COLO829 (cell line): ENCODE data around the gene RPL9.
"Not testable (repeated sequence)": the region's sequence is repeated elsewhere in the genome, so short reads cannot be mapped to it uniquely, and the experiment has no call there.

Source experiments
- DNase-seq: peaks from one replicate; pipeline ENCODE4 v3.0.0; 2012; ENCODE audit warnings: low spot score

The RPL9 gene

DNA sequence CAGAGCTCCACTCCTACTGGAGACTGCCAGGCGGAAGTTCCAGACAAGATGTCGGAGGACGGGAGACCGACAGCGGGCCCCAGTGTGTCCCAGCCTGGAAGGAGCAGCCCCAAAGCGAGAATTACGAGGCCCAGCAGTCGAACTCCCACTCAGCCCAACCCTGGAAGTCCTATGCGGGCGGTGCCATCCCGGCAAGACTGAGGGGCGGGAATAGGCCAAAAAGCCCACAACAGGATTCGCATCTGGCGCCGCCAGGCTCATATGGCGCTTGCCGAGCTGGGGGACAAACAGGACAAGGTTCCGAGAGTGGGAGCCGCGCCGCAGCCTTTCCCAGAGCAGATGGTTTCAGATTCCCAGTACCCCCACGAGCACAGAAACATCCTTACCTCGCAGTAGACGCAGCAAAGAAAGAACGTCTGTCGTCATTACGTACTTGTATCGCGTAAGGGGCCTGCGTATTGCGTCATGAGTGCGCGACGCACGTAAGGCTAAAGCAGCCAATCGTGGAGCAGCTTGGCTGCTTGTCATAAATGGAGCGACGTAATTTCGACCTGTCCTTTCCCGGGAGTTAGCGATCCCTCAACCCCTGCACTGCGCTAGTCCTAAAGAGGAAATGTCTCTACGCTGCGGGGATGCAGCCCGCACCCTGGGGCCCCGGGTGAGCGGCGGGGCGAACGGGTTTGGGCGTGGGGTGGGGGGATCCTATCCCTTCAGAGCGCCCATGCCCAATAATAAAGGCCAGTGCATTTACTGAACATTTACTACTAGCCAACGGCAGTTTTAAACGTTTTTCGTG is at the start of gene RPL9, which contains the start of gene LIAS:
RPL9 (minus strand) TSS at position 418 of the 796 bp plus-strand sequence. CDS start 483 bp downstream, outside the sequence.
LIAS (plus strand) TSS at position 552 of the 796 bp plus-strand sequence; CDS start at position 614, 62 bp downstream.
- DNase-seq: peak; percentile 98

DNA sequence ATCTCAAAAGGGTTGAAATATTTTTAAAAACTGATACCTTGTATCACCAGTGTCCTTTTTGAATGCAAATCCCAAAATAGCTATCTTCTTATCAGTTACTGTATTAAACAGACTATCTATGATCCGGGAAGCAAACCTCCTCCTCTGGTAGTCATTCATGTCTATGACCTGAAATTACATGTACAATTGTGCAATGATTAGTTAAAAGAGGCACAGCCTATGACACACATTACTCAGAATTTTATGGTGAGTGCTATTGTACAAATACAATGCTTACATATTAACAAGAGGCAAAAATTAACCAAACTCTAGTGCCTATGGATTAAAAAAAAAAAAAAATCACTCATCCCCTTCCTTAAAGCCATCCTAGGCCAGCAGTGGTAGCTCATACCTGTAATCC is 46.9 kb upstream of the RPL9 start:
- DNase-seq: no peak

DNA sequence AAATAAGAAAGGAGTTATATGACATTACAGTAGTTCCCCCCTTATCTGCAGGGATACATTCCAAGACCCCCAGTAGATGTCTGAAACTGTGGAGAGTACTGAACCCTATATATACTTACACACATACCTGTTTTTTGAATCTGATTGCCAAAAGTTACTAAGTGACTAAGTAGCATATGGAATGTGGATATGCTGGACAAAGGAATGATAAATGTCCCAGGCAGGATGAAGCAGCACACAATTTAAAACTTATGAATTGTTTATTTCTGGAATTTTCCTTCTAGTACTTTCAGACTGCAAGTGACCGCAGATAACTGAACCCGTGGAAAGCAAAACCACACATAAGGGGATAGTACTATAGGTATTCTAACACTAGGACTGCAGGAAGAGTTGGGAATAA is 45.8 kb upstream of the RPL9 start:
- DNase-seq: no peak

DNA sequence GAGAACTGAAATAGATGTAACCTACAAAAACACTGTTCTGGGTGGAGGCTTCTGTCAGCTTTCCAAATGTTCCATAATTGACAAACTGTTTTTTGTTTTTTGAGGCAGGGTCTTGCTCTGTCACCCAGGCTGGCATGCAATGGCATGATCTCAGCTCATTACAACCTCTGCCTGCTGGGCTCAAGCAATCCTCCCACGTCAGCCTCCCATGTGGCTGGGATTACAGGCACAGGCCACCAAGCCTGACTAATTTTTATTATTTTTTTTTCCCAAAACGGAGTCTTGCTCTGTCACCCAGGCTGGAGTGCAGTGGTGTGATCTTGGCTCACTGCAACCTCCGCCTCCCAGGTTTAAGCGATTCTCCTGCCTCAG is 43.9 kb upstream of the RPL9 start:
- DNase-seq: not testable (repeated sequence)

DNA sequence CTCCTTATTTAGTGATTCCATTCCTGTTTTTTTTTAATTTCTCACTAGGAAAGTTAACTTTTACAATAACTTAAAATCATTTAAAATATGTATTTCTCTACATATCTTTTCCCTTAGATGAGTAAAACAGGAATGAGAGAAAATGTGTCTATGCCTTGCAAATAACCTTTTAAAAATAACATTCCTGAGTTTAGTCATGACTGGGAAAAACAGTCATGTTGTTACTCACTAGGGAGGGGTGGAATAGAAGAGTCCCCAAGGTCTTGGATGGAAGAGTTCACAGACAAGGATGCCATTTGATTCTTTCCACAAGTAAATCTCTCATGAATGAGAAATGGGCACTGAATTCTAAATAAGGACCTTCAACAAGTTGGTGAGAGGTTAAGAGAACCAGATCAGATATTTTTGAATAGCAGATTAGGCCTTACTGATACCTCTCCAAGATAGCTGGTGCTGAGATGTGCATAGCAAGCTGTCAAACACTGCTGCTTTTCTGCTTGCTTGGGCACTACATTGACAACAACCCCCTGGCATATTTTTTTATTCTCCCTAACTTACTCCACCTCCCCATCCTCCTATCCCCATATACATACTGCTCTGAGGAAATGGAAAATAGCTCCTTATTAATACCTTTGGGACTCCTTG is 43.4 kb upstream of the RPL9 start:
- DNase-seq: no peak

DNA sequence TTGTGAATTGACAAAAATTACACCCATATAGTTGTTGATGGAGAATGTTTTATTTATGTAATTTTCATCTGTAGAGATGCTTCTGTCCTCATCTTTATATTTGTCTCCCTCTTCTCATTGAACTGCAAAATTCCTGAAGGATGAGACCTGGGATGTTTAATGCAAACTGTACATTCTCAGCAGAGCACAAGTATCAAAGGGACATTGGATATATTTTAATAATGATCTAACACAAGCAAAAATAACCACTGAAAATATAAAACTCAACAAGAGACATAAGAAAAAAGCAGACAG is 40.0 kb upstream of the RPL9 start:
- DNase-seq: no peak

DNA sequence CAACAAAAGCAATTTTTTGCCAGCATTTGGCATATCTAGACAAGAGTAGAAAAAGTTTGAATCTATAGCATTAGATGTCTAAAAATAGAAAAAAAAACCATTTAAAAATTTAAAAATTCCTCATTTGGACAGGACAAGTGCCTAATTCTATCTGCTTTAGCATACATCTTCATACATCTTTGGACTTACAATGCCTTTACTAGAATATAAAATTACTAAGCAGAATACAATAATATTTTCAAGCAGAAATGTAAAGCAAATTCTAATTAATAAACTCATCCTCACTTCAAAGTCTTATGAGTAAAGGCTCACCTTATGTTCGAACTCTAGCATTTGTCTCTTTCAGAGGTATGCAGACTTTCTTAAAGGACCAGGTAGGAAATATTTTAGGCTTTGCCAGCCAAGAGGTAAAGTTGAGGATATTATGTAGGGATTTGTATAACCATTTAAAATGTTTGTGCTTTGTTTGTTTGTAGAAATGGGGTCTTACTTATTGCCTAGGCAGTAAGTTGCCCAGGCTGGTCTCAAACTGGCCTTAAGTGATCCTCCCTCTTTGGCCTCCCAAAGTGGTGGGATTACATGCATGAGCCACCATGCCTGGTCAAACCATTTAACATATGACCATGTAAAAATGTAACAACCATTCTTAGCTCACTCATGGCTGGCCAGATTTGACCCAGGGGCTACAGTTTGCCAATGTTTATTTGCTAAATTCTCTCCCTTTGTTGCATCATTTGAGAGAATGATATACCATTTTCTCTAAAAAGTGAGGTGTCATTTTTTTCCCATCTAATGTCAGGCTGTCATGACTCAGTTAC is 39.4 kb upstream of the RPL9 start:
- no peak for DNase-seq

DNA sequence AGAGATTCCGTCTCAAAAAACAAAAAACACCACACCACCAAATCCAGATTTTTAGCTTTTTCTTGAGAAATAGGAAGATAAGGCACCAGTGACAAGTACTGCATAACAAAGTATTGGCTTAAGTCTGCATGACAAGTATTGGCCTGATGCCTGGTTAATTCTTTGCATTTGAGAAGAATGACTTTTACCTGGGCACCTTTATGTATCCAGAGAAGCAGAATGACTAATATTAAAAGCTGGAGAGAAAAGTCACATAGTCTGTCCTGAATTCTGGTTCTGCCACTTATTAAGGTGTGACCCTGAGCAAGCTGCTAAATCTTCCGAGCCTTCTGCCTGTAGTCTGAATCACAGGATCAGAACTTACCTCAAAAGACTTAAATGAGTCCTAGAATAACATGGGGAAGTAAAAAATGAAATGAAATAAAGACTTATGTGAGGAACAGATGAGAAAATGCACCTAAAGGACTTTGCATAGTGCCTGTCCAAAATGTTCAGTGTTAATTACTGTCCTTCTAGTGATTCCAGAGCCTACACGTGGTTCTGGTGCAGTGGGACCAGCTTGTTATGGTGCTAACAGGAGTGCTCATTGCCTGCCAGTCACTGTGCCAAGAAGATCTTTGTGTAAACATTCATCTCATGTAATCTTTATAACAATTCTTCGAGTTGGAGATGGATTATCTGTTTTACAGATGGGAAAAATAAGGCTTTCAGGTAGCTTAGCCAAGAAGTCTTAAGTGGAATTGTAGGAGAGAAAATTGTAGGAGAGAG is 36.9 kb upstream of the RPL9 start:
- no peak for DNase-seq

DNA sequence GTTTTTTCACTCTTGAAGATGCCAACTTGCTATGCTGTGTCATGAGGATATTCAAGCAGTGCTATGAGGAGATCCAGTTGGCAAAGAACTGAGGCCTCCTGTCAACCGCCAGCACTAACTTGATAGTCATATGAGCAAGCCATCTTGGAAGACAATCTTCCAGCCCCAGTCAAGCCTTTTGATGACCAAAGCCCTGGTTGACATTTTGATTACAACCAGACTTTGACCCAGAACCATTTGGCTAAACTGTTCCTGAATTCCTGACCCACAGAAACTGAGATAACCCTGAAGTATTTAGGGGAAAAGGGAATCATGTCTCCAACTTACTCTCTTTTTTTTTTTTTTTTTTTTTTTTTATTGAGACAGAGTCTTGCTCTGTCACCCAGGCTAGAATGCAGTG is 35.6 kb upstream of the RPL9 start:
- no peak for DNase-seq

DNA sequence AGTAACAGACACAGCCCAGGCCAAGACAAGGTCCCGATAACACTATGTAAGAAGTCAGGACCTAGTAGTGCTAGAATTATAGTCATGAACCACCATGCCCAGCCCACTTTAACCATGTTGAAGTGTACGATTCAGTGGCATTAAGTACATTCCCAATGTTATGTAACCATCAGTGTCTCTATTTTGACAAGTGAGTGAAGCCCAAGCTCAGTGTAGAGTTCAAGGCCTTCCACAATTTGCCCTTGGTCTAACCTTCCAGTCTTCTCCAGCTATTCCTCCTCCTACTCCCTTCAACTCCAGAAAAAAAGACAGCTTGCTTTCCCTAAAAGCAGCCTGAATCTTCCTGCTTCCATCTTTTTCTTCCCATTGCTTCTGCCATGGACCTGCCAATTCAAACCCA is 31.6 kb upstream of the RPL9 start:
- no peak for DNase-seq

DNA sequence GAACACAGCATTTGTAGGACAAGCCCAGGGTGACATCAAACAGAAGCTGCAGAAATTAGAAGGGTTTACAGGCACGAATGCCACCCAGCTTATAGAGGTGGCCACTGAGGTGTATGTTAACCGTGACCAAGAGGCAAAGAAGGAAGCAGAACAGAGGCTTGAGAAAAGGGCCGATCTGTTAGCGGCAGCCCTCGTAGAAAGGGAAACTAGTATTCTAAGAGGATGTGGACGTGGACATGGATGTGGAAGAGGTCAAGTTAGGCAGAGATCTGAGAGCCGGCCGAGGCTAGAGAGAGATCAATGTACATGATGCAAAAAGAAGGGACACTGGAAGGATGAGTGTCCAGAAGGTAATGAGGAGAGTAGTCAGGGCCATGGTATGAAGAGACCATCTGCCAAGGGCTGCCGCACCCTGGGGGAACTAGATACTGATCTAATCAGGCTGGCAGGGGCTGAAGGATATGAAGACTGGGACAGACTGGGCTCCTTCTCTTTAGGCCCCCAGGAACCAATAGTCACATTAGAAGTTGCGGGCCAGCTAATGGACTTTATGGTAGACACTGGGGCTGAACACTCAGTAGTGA is 27.6 kb upstream of the RPL9 start:
- DNase-seq: no peak

DNA sequence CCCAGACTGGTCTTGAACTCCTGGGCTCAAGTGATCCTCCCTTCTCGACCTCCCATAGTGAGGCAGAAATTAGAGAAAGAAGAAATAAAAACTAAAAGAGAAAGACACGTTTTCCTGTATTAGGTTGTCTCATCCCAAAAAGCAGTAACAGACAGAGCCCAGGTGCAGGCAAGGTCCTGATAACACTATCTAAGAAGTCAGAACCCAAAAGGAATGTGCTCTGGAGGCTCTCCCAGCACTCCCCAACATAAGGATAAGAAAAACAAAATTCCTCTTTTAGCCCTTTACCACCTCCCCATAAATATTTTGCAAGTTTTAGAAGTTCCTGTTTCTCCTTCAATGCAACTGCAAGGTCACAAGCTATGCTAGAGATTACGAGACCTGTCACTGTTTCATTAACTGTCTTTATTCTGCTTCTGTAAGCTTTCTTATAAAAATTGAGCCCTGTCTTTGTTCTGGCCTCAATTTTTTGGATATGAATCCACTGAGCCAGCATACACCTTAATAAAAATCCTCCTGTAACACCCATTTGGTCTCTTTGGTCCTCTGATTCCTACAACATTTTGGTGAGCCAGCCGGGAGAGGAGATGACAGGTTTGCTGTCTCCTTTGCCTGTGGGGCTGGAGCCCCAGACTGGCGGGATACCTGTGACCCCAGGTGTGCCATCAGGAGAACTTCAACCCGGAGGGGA is 26.0 kb upstream of the RPL9 start:
- DNase-seq: no peak

DNA sequence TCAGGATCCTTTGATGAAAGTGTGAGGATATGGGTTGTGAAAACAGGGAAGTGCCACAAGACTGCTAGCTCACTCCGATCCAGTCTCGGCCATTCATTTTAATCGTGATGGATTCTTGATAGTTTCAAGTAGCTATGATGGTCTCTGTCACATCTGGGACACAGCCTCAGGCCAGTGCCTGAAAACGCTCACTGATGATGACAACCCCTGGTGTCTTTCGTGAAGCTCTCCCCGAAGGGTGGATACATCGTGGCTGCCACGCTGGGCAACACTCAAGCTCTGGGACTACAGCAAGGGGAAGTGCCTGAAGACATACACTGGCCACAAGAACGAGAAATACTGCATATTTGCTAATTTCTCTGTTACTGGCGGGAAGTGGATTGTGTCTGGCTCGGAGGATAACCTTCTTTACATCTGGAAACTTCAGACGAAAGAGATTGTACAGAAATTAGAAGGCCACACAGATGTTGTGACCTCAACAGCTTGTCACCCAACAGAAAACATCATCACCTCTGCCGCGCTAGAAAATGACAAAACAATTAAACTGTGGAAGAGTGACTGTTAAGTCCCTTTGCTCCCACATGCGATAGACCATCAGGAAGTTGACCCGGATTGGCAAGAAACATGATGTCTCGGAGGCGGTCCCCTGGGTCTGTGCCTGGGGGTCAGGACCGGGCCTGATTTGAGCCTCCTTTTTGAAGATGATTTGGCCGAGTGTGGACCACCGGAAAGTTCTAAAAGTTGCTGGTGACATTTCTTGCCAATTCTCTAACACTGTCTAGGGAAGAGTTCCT is 22.4 kb upstream of the RPL9 start:
- DNase-seq: no peak

DNA sequence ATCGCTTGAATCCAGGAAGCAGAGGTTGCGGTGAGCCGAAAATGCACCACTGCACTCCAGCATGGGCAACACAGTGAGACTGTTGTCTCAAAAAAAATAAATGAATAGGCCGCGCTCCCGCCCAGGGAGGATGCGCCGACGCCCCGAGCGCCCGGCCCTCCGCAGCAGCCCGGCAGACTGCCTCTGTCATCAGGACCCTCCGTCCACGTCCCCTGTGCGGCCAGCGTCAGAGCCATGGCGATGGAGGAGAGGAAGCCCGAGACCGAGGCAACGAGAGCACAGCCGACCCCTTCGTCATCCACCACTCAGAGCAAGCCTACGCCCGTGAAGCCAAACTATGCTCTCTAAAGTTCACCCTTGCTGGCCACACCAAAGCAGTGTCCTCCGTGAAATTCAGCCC is 21.5 kb upstream of the RPL9 start:
- no peak for DNase-seq

DNA sequence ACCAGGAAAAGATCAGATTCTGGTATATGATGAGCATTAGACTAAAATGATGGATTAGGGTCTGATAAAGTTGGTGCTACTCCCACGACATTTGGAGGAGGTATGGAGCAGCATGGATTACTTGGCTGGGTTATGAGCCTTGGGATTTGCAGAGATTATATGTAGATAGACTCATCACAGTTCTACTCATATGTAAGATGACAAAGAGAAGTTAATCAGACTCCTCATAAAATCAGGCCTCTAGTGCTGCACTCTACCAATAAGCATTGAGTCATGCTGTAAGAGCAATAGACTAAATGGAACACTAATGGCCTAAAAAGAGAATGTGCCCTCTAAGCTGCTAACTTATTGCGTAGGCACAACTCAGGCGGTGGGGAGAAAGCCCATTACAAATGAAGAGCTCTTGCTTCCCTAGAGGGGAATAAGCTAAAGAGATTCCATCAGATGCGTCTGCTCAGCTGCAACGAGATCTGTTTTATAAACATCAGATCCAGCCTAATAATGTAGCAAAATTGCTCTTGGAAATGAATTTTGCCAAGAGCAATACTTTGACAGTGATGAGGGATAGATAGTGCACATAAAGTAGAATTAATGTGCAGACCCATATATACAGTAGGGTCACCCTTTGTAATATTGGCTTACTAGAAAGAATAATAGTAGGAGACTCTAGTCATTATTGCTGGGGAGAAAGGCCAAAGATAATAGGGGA is 17.6 kb upstream of the RPL9 start:
- DNase-seq: no peak

DNA sequence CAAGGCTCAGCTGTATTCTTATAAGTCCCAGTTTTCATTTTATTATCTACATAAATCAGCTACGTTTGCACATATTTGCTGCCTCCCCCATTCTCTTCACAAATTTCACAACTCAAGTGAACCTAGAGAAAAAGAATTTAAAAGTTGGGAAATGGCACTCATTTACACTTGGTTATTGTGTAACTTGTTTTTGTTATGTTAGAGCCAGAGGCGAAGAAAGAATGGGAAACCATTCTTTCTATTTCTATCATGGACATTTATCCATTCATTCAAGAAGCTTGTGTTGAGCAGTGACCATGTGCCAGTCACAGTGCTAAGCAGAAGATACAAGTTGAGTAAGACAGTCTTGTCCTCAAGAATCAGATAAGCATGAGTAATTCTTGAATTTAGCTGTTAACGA is 13.7 kb upstream of the RPL9 start:
- DNase-seq: no peak

DNA sequence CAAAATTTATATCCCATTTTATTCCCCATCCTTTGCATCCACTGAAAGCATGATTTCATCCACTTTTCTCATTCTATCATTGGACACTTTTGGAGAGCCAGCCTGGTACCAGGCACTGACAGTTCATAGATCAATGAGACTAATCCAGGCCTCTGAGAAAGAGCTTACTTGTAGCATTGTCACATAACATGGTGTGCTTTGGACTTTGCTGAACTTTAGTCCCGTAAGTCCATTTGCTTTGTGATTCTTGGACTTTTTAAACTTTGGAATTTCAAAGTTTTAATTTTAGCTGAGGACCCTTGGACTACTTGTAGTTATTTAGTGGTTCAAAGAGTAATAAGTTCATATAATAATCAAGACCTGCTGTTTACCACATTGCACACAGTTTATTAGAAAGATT is 11.7 kb upstream of the RPL9 start:
- DNase-seq: no peak

DNA sequence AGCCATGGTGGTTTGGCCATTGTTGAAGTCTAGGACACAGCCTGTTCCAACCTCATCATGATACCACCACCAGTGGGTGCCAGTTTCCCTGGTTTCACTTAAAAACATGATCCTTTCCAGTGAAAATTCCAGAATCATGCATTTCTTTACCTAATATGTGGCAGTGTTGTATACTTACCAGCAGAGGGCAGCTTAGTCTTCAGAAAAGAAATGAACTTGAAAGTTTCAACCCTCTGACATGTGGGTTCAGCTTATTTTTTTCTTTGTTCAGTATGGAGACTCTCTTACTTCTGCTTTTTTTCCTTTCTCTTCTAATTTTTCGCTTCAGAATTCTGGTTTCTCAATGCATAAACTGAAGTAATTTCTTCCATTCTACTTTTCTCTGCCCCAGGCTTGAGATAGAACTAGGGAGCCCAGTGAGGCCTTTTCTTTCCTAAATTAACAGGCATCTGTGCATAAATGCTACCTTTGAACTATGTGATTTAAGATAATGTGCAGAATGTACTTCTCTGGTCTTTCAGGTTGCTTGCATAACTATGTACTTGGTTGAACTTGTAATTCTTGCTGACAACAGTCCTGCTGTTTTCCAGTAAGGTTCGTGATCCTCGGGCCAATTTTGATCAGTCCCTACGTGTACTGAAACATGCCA is 10.8 kb upstream of the RPL9 start:
- peak; percentile 45 for DNase-seq

DNA sequence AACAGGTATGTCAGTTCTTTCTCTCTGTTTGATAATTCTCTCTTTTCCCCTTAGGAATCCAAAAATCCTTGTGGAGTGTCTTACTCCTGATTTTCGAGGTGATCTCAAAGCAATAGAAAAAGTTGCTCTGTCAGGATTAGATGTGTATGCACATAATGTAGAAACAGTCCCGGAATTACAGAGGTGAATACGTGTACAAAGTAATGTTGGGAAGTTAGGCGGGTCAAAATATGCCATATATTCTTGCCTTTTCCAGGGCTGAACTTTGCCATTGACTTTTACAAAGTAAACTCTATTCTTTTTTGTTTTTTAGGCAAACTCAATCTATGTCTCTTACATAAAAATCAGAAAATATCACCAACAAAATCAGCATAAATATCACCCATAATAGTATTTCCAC is 8.7 kb upstream of the RPL9 start:
- DNase-seq: no peak
